HepG2 (cell line): ENCODE data around the gene IQGAP2. TPM values are rescaled to one million over a fixed set of nuclear protein-coding genes. Genes with fewer than 3 reads are reported as not detected.

Source experiments
- ATAC-seq: fragments of 200-7000 bp; cut with Tn5 transposase; 3 replicates; pipeline ENCODE4 v1.9.1; 2020; ENCODE audit warnings: mild to moderate bottlenecking, moderate library complexity
- BruUV-seq: library from RNA; stranded (reverse); fragments of 400-500 nt; replicated peaks from 2 replicates; lab custom pipeline; 2021; lab: Mats Ljungman, UMichigan
- CTCF ChIA-PET: fragments of 300-600 bp; formaldehyde crosslinking; extraction: SDS; loops from one replicate; lab custom pipeline; 2021; ENCODE audit warnings: low total read pairs, inconsistent platforms, low intra/inter-chr PET ratio; lab: Yijun Ruan, JAX
- POLR2A ChIA-PET: fragments of 350-600 bp; sonication (Branson Sonifier 250); formaldehyde crosslinking; loops from one replicate; lab custom pipeline; 2020; ENCODE audit warnings: antibody characterized with exemption, inconsistent platforms; lab: Yijun Ruan, JAX
- DNase-seq: peaks from one replicate; pipeline ENCODE4 v3.0.0-alpha.2; 2015; ENCODE audit warnings: low spot score
- FAIRE-seq: peaks from 3 replicates; lab custom pipeline; 2011; peaks lifted over from hg19 to GRCh38; lab: Jason Lieb, UNC
- H2AFZ ChIP-seq: one replicate; pipeline ENCODE4 v1.6.1; 2011; ENCODE audit warnings: low read length, inconsistent platforms
- H3K27ac ChIP-seq: fragments of 300-600 bp; 3 replicates; pipeline ENCODE4 v1.8.0; 2011; ENCODE audit warnings: mixed run types, mild to moderate bottlenecking, mixed read lengths, low read length, inconsistent platforms; ENCODE audit not compliant: insufficient read depth; ENCODE audit errors: extremely low read length
- H3K27me3 ChIP-seq, 2 experiments: fragments of 200-600 bp in 1 of 2; 2 replicates in 1 of 2; 3 replicates in 1 of 2; pipeline versions ENCODE4 v1.6.0 to v1.8.0; 2011; ENCODE audit warnings: low read length in 2 of 2, mild to moderate bottlenecking in 2 of 2, moderate library complexity in 2 of 2, inconsistent platforms in 1 of 2; ENCODE audit not compliant: insufficient read depth in 2 of 2, control insufficient read depth in 1 of 2
- H3K36me3 ChIP-seq, 2 experiments: fragments of 200-600 bp in 1 of 2; replicated peaks in 1 of 2; 2 replicates in 1 of 2; 3 replicates in 1 of 2; pipeline versions ENCODE4 v1.5.1 to v1.8.0; 2011; ENCODE audit warnings: low read length in 2 of 2, inconsistent platforms in 1 of 2; ENCODE audit not compliant: insufficient read depth in 2 of 2, control insufficient read depth in 1 of 2
- H3K4me1 ChIP-seq: 2 replicates; pipeline ENCODE4 v1.5.1; 2012; ENCODE audit warnings: low read length, inconsistent platforms; ENCODE audit not compliant: insufficient read depth
- H3K4me2 ChIP-seq: 2 replicates; pipeline ENCODE4 v1.6.0; 2011; ENCODE audit warnings: low read depth, low read length, inconsistent platforms
- H3K4me3 ChIP-seq, 3 experiments: fragments of 200-600 bp in 1 of 3; sonication (generic), shearing (Covaris generic) in 1 of 3; replicated peaks in 1 of 3; 2 replicates each; pipeline ENCODE4 v1.5.1; 2011 to 2016; ENCODE audit warnings: low read length in 3 of 3, inconsistent platforms in 2 of 3, low read depth in 2 of 3, mild to moderate bottlenecking in 2 of 3, control low read depth in 1 of 3, mixed read lengths in 1 of 3; ENCODE audit not compliant: insufficient read depth in 1 of 3
- H3K79me2 ChIP-seq: one replicate; pipeline ENCODE4 v1.6.1; 2011; ENCODE audit warnings: low read length, inconsistent platforms; ENCODE audit not compliant: insufficient read depth
- H3K9ac ChIP-seq: 2 replicates; pipeline ENCODE4 v1.6.0; 2011; ENCODE audit warnings: mild to moderate bottlenecking, low read depth, low read length, inconsistent platforms; ENCODE audit not compliant: insufficient read depth
- H3K9me3 ChIP-seq: 2 replicates; pipeline ENCODE4 v1.5.1; 2012; ENCODE audit warnings: mild to moderate bottlenecking, low read length
- H4K20me1 ChIP-seq: 2 replicates; pipeline ENCODE4 v1.6.0; 2011; ENCODE audit warnings: inconsistent platforms, mild to moderate bottlenecking, low read length, moderate library complexity; ENCODE audit not compliant: insufficient read depth
- CEBPB ChIP-seq: IDR thresholded peaks from 2 replicates; pipeline ENCODE4 v1.6.1; 2011; ENCODE audit warnings: low read depth, low read length, improper control_type of control experiment, borderline replicate concordance
- MEIS1 ChIP-seq: sonication (generic); formaldehyde crosslinking; IDR thresholded peaks from 2 replicates; pipeline ENCODE4 v1.9.0; 2021; ENCODE audit warnings: mild to moderate bottlenecking, missing genetic modification reagents, moderate library complexity, borderline replicate concordance
- POLR2A ChIP-seq, 2 experiments: IDR thresholded peaks; 2 replicates each; pipeline ENCODE4 v1.6.1; 2011; ENCODE audit warnings: low read depth in 2 of 2, low read length in 2 of 2, mild to moderate bottlenecking in 1 of 2, moderate library complexity in 1 of 2; ENCODE audit not compliant: insufficient read depth in 1 of 2
- WGBS: methylation state at CpG from one replicate; pipeline ENCODE4 v1.1.6; 2017; ENCODE audit warnings: low lambda C conversion rate; 5-methylcytosine and 5-hydroxymethylcytosine counted together
- in situ Hi-C: cut with HindIII; loops from 2 replicates; pipeline ENCODE4 v1.10.0; 2017; ENCODE audit warnings: low pct_unique_long_range_greater_than_20kb; ENCODE audit not compliant: extremely low pct_ligation_motif_present
- intact Hi-C: fragments of 100-400 bp; cut with micrococcal nuclease; formaldehyde crosslinking; loops from one replicate; pipeline ENCODE4 v1.10.0; 2022; ENCODE audit not compliant: unreplicated experiment
- polyA plus RNA-seq, 8 experiments: library from polyadenylated mRNA; depleted of rRNA in 3 of 8; stranded (reverse) in 7 of 8; unstranded in 1 of 8; fragments of >200 nt; fragmentation: Illumina TruSeq in 4 of 8; extraction: Trizol in 4 of 8; gene quantifications; 2 replicates each; pipeline versions ENCODE4 v1.2.1 to v1.2.3, GENCODE V29; 2011 to 2016; ENCODE audit warnings: low read depth in 4 of 8, missing spikeins in 1 of 8, mixed read lengths in 1 of 8; ENCODE audit not compliant: insufficient read depth in 1 of 8
- total RNA-seq, 5 experiments: library from RNA; depleted of rRNA; stranded (reverse); fragments of >200 nt; fragmentation: Illumina TruSeq; extraction: Trizol; gene quantifications; 2 replicates each; pipeline ENCODE4 v1.2.3, GENCODE V29; 2016; ENCODE audit warnings: low read depth in 1 of 5
- TF ChIP-seq, protein P1 (sequence below), 2 experiments: sonication (generic) in 1 of 2; formaldehyde crosslinking in 1 of 2; IDR thresholded peaks; 2 replicates each; pipeline versions ENCODE4 v1.5.1 to v1.6.1; 2011 to 2020; ENCODE audit warnings: borderline replicate concordance in 1 of 2, low read depth in 1 of 2, low read length in 1 of 2, mild to moderate bottlenecking in 1 of 2, missing genetic modification reagents in 1 of 2, moderate library complexity in 1 of 2
- TF ChIP-seq, protein P2 (sequence below): IDR thresholded peaks from 2 replicates; pipeline ENCODE4 v1.6.1; 2016; ENCODE audit warnings: low read depth
- TF ChIP-seq, protein P3 (sequence below): sonication (generic); formaldehyde crosslinking; IDR thresholded peaks from 2 replicates; pipeline ENCODE4 v1.4.0; 2020; ENCODE audit warnings: low read depth, missing genetic modification reagents

IQGAP2 gene
- total and polyA plus RNA-seq, 2 of the 13 experiments (the other 11 are each of a cell fraction or from before 2014, with no cell fraction given), result 35.2 to 83.3 TPM

DNA sequence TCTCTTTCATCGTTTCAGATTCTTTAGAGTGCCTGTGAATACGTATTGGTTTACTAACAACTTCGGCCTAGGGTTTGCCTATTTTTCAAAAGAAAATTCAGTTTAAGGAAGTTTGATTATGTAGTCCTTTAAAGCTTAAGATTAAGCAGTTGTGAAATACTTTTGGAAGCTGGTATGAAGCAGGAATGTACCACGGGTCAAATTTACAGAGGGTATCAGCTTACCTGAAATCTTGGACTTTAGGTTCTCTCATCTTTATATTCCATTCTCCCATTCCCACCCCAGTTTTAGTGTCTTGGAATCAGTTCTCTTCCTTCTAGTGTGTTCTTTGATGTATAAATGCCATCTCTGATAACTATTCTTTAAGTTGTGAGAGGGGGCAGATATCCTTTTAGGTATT is 53.2 kb downstream of the IQGAP2 start:
- no TSS peak for BruUV-seq
- TF ChIP-seq CEBPB, result 0 out of 2 replicates have a peak, but pooled peaks have one; percentile 12
- TF ChIP-seq, protein P1, sequence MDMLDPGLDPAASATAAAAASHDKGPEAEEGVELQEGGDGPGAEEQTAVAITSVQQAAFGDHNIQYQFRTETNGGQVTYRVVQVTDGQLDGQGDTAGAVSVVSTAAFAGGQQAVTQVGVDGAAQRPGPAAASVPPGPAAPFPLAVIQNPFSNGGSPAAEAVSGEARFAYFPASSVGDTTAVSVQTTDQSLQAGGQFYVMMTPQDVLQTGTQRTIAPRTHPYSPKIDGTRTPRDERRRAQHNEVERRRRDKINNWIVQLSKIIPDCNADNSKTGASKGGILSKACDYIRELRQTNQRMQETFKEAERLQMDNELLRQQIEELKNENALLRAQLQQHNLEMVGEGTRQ (IDR thresholded peaks at IDR 0.05; ENCODE audit: low read depth, low read length), result no peak
- TF ChIP-seq, protein P1 (CRISPR knock-in tag; IDR thresholded peaks at IDR 0.05; ENCODE audit: borderline replicate concordance), result no peak
- no peak for TF ChIP-seq POLR2A (IDR thresholded peaks at IDR 0.05; ENCODE audit: insufficient read depth in 1 of 2, low read depth in 2 of 2, low read length in 2 of 2)
- TF ChIP-seq, protein P2, sequence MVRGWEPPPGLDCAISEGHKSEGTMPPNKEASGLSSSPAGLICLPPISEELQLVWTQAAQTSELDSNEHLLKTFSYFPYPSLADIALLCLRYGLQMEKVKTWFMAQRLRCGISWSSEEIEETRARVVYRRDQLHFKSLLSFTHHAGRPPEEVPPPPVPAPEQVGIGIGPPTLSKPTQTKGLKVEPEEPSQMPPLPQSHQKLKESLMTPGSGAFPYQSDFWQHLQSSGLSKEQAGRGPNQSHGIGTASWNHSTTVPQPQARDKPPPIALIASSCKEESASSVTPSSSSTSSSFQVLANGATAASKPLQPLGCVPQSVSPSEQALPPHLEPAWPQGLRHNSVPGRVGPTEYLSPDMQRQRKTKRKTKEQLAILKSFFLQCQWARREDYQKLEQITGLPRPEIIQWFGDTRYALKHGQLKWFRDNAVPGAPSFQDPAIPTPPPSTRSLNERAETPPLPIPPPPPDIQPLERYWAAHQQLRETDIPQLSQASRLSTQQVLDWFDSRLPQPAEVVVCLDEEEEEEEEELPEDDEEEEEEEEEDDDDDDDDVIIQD (CRISPR knock-in tag), result no peak
- TF ChIP-seq MEIS1, result no peak
- TF ChIP-seq, protein P3, sequence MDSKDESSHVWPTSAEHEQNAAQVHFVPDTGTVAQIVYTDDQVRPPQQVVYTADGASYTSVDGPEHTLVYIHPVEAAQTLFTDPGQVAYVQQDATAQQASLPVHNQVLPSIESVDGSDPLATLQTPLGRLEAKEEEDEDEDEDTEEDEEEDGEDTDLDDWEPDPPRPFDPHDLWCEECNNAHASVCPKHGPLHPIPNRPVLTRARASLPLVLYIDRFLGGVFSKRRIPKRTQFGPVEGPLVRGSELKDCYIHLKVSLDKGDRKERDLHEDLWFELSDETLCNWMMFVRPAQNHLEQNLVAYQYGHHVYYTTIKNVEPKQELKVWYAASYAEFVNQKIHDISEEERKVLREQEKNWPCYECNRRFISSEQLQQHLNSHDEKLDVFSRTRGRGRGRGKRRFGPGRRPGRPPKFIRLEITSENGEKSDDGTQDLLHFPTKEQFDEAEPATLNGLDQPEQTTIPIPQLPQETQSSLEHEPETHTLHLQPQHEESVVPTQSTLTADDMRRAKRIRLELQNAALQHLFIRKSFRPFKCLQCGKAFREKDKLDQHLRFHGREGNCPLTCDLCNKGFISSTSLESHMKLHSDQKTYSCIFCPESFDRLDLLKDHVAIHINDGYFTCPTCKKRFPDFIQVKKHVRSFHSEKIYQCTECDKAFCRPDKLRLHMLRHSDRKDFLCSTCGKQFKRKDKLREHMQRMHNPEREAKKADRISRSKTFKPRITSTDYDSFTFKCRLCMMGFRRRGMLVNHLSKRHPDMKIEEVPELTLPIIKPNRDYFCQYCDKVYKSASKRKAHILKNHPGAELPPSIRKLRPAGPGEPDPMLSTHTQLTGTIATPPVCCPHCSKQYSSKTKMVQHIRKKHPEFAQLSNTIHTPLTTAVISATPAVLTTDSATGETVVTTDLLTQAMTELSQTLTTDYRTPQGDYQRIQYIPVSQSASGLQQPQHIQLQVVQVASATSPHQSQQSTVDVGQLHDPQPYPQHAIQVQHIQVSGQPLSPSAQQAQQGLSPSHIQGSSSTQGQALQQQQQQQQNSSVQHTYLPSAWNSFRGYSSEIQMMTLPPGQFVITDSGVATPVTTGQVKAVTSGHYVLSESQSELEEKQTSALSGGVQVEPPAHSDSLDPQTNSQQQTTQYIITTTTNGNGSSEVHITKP (CRISPR knock-in tag), result peak; percentile 64; the same call in 1 of the 2 replicates
- TF ChIP-seq, all 625 proteins: peak for 2
- ATAC-seq (no peak), DNase-seq (no peak), FAIRE-seq (no peak)
- Histone ChIP-seq H4K20me1 (0 out of 2 replicates have a peak, but pooled peaks cover 2% of the 10 kb centered on the region), H3K27ac (no peak overlapping the region), H3K4me2 (no peak overlapping the region), H2AFZ (no peak overlapping the region), H3K9ac (no peak overlapping the region), H3K27me3 (no peaks in the 10 kb centered on the region; a peak in 1 of 5 replicates), H3K4me3 (no peak overlapping the region), H3K9me3 (no peaks in the 10 kb centered on the region), H3K36me3 (peaks cover 0 to under 1% of the 10 kb centered on the region in 2 experiments; a peak in 1 of 5 replicates), H3K79me2 (peaks cover 42% of the 10 kb centered on the region), H3K4me1 (peaks cover 45% of the 10 kb centered on the region)
- intact Hi-C loops (loop anchor here (5.0 kb wide), 1 partner anchor 54 kb away; the partner anchor contains the start of gene IQGAP2), in situ Hi-C loops (loop anchor here (5.0 kb wide), 1 partner anchor 54 kb away; the partner anchor contains the start of gene IQGAP2)
- ChIA-PET CTCF (no interaction called here), POLR2A (no interaction called here)
- 62% methylated on average over 4 of the region's 4 CpGs for WGBS
